ENCODE data around the gene TRAK1.

Gene TRAK1

GRCh38 chr3:42177801-42178150 lies 86.6 kb downstream of the TRAK1 start:
- DNase-seq (ENCODE audit: low spot score), result no peak

DNA sequence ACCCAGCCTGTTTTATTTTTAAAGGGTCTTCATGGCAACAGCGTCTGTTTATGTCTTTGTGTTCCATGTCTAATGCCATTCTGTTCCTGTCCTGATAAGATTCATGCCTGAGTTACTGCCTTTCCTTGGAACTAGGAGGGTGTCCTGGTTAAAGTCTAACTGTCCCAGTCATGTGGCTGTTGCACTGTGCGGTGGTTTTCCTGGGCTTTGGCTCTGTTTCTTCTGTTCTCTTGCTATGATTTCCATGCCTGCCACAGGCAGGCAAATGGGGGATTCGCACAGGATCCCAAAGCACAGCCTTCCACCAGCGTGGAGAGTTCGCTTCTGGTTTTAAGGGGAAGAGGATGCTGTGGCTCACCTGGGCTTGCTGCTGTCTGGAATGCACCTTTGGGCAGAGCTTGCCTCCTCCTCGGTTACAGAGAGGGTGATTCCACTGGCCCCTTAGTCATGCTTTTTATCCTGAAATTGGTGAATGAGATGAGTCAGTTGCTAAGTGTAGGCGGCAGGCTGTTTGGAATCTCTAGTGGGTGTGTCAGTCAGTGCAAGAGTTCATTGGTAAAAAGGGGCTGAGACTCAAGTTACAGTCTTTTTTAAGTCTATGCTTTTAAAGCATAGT lies 88.1 kb downstream of the TRAK1 start:
- no peak for DNase-seq (ENCODE audit: low spot score)

GRCh38 chr3:42180901-42181300 lies 89.7 kb downstream of the TRAK1 start:
- no peak for DNase-seq (ENCODE audit: low spot score)

GRCh38 chr3:42182555-42182954 lies 91.4 kb downstream of the TRAK1 start:
- no peak for DNase-seq (ENCODE audit: low spot score)

DNA sequence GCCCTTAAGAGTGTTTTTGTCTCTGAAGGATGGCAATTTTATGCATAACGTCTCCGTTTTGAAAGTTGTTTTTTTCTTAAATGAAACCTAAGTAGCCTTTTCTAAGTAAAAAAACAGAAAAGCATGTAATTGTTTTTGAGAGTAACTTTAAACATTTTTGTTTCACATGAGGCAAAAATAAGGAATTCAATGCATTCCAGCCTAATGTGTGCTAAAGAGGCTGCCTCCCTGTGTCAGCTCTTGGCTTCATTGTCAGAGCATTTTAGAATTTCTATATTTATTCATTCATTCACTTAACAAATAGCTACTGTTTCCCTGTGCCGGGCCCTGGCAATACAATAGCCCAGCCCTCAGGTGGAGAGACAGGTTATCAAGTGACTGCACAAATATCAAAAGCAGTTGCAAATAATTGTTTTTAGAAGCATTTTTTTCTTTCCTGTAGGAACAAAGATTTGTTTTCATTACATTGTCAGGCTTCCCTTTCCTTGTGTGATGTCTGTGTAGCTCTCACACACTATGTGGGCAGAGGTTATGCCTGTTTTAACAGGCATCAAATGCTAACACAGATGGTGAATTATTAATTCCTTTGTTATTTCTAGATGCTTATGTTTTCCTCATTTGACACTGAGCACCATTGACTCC lies 93.0 kb downstream of the TRAK1 start:
- no peak for DNase-seq (ENCODE audit: low spot score)

DNA sequence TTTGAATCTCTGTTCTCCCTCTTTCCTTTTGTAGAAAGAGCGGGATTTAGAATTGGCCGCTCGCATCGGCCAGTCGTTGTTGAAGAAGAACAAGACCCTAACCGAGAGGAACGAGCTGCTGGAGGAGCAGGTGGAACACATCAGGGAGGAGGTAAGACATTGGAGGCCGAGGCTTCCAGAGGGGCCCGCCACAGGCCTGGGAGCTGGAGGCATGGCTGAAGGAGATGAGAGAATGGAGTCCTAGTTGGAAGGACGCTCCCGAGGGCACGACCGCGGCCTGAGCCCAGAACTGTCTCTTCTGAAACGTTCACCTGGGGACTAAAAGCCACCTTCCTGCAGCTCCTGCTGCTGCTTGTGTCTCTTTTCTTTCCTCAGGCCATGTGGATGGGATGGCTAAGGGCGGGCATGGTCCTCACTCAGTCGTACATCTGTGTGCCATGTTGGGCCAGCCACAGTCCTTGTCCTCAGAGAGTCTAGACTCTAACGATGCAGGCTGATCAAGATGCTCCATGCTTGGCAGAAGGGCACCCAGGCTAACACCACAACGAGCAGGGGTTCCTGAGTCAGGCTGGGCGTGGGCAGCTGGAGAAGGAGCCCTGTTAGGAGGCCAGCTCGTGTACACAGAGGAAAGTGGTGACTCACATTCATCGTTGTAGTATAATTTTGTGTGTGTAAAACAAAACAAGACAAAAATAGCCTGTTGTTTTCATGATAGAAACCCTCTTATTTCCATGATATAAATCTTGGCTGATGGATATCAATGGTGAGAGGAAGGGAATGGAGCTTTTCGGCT lies 93.7 kb downstream of the TRAK1 start:
- no peak for DNase-seq (ENCODE audit: low spot score)

- DNase-seq (ENCODE audit: low spot score), result no peak
Measured at GRCh38 chr3:42187936-42188335, 96.8 kb downstream of the TRAK1 start.

GRCh38 chr3:42188376-42188775 lies 97.2 kb downstream of the TRAK1 start:
- no peak for DNase-seq (ENCODE audit: low spot score)

DNA sequence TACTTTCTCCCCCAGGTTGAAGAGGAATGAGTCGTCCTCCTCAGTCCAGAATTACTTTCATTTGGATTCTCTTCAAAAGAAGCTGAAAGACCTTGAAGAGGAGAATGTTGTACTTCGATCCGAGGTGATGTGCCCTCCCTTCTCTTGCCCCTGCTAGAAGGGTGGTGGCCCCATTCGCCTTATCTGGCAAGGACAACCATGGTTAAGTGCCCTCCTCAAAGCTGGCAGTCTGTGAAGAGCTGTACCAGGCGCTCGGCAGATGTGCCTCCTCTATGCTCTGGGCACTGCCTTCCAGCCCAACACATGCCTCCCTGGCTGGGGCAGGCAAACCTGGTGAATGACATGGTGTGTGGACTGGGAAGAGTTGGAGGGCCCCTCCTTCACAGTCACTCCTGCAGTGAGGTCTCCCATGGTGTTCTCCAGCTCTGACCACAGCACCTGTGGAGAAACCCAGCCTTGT lies 97.9 kb downstream of the TRAK1 start:
- no peak for DNase-seq (ENCODE audit: low spot score)

DNA sequence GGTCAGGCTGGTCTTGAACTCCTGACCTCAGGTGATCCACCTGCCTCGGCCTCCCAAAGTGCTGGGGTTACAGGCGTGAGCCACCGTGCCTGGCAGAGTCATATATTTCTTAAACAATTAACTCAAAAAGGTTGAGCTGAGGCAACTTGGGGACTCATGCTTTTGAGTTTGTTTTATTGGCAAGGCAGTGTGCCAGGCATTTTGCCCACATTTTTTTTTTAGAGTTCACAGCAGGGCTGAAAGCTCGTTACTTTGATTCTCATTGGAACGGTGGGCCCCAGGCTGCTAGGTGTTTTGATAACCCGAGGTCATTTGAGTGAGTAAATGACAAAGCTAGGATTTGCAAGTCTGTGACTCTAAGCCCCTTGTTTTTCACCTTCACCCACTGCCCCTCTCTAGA lies 98.6 kb downstream of the TRAK1 start:
- DNase-seq (ENCODE audit: low spot score), result no peak

DNA sequence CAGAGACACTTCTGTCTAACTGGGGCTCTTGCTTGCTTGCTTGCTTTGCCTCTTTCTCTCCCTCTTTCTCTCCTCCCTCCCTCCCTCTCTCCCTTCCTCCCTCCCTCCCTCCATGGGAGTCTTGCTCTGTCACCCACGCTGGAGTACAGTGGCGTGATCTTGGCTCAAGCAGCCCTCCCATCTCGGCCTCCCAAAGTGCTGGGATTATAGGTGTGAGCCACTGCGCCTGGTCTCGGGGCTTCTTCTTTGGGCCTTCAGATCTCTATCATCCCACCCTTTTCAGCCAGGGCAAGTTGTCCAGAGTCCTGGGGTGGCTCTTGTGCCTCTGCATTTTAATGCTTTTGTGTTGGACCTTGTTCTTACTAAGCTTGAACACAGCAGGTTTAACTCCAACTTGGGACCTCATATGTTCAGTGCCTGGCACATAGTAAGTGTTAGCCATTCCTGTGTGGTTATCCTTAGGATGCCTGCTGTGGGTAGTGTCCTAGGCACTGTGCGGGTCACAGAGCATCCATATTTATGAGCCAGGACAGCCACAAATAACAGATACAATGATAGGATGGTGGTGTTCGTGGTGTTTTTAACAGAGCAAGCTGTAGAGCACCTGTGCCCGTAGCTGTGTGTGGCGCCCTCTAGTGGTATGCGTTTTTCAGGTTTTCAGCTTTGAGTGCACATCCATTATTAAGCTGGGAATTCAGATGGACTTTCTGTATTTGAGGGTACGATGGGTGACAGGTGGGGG lies 99.7 kb downstream of the TRAK1 start:
- DNase-seq (ENCODE audit: low spot score), result no peak

GRCh38 chr3:42191443-42191747 lies 100.2 kb downstream of the TRAK1 start:
- DNase-seq (ENCODE audit: low spot score), result no peak

GRCh38 chr3:42192334-42193200 lies 101.4 kb downstream of the TRAK1 start:
- no peak for DNase-seq (ENCODE audit: low spot score)

DNA sequence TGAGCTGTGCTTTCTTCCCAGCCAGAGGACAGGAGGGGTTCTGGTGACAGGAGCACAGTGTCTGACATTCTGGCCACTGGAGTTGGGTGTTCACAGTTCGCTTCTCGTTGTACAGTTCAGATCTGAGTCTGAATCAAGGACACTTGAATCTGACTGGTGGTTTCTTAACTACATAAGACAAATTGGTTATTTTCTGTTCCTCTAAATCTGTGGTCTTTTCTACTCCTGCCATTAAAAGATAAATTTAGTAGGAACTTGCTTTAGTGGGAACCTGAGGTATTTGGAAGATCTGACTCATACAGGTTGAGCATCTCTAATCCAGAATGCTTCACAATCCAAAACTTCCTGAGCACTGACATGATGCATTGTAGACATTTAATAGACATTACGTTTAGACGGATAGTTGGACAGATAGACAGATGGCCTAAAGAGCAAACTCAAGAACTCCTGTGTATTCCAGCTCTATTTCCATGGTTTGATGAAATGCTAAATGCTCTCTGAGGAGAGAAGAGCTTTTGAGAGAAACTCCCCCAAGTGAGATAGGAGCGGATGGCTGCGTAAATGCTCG lies 103.9 kb downstream of the TRAK1 start:
- no peak for DNase-seq (ENCODE audit: low spot score)

DNA sequence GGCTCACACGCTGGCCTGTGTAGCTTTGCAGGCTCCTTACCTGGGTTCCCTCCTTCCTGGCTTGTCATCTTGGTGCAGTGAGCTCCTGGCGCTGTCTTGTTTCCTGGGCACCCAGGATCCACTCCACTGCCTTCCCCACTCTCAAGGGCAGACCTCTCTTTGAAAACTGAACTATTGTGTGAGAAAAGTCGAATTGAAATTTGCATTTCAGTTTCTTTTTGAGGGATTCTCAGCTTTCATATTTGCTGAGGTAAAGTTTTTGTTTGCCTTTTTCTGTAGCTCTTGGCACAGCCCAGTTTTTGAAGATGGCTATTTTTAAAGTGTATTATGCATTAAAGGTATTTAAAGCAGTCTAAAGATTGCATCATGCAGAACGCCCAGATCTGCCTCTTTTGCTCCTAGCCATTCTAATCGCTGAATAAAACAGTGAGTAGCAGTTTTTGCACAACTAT lies 104.7 kb downstream of the TRAK1 start:
- DNase-seq (ENCODE audit: low spot score), result no peak

DNA sequence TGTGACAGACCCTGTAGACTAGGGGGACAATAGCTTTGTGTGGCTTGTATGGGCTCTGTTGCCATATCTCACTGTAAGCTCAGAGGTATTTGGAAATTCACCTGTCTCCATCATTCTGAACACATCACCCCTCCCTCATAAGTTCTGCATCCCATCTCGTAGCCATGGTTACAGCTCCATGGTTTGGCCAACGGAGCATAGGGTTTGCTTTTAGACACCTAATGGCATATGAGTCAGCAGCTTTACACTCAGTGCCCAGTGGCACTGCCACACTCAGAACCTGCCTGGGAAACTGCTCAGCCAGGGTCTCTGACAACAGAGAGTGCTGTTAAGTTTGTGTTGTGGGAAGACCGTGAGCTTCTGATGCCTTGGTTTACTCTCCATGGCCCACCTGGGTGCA lies 107.6 kb downstream of the TRAK1 start:
- DNase-seq (ENCODE audit: low spot score), result no peak

GRCh38 chr3:42202217-42202865 lies 111.2 kb downstream of the TRAK1 start:
- no peak for DNase-seq (ENCODE audit: low spot score)

GRCh38 chr3:42204867-42205599 lies 113.9 kb downstream of the TRAK1 start:
- DNase-seq (ENCODE audit: low spot score), result no peak

- no peak for DNase-seq (ENCODE audit: low spot score)
Measured at GRCh38 chr3:42205800-42206514, 114.8 kb downstream of the TRAK1 start.
